Endothelial cell of umbilical vein (primary cell): ENCODE measurements around the gene CDX1. TPM values are rescaled to one million over a fixed set of nuclear protein-coding genes. Genes with fewer than 3 reads are reported as not detected.

Experiments used
- BruUV-seq: library from RNA; stranded (reverse); fragments of 400-500 nt; replicated peaks from 2 replicates; lab custom pipeline; 2021; lab: Mats Ljungman, UMichigan
- CTCF ChIA-PET: fragments of 300-600, 350-600 bp; sonication (Branson Sonifier 250); formaldehyde crosslinking; loops from one replicate; lab custom pipeline; 2021; ENCODE audit warnings: antibody characterized with exemption, inconsistent platforms; lab: Charles Lee
- POLR2A ChIA-PET: fragments of 300-600, 350-600 bp; sonication (Branson Sonifier 250); formaldehyde crosslinking; loops from one replicate; lab custom pipeline; 2021; ENCODE audit warnings: antibody characterized with exemption, inconsistent platforms; lab: Charles Lee
- DNase-seq: peaks from one replicate; pipeline ENCODE4 v3.0.0-alpha.2; 2011; ENCODE audit warnings: low read depth, low spot score
- FAIRE-seq: peaks from 2 replicates; lab custom pipeline; 2011; peaks lifted over from hg19 to GRCh38; lab: Jason Lieb, UNC
- H2AFZ ChIP-seq: 2 replicates; pipeline ENCODE4 v1.6.0; 2012; ENCODE audit warnings: low read depth, low read length, control low read depth, inconsistent platforms
- H3K27ac ChIP-seq: 2 replicates; pipeline ENCODE4 v1.5.1; 2011; ENCODE audit warnings: low read depth, mild to moderate bottlenecking, control low read depth, low read length, moderate library complexity; ENCODE audit not compliant: insufficient read depth
- H3K27me3 ChIP-seq, 2 experiments: 2 replicates each; pipeline versions ENCODE4 v1.6.0 to v1.6.1; 2011; ENCODE audit warnings: low read length in 2 of 2, mixed read lengths in 1 of 2; ENCODE audit not compliant: control insufficient read depth in 2 of 2, insufficient read depth in 2 of 2
- H3K36me3 ChIP-seq, 2 experiments: 2 replicates in 1 of 2; 3 replicates in 1 of 2; pipeline ENCODE4 v1.5.1; 2011; ENCODE audit warnings: low read length in 2 of 2, mild to moderate bottlenecking in 1 of 2, moderate library complexity in 1 of 2; ENCODE audit not compliant: control insufficient read depth in 2 of 2, insufficient read depth in 2 of 2; ENCODE audit errors: extremely low read depth in 1 of 2
- H3K4me1 ChIP-seq: 3 replicates; pipeline ENCODE4 v1.5.1; 2011; ENCODE audit warnings: mild to moderate bottlenecking, low read length; ENCODE audit not compliant: control insufficient read depth, insufficient read depth; ENCODE audit errors: extremely low read depth
- H3K4me2 ChIP-seq: 2 replicates; pipeline ENCODE4 v1.6.1; 2011; ENCODE audit warnings: low read length, control low read depth, mixed read lengths; ENCODE audit not compliant: insufficient read depth
- H3K4me3 ChIP-seq, 3 experiments: fragments of 200-600 bp in 1 of 3; sonication (generic), shearing (Covaris generic) in 1 of 3; replicated peaks in 1 of 3; 2 replicates each; pipeline ENCODE4 v1.5.1; 2011 to 2016; ENCODE audit warnings: control low read depth in 3 of 3, low read length in 3 of 3, mild to moderate bottlenecking in 2 of 3, inconsistent platforms in 1 of 3, low read depth in 1 of 3, moderate library complexity in 1 of 3; ENCODE audit not compliant: insufficient read depth in 1 of 3
- H3K79me2 ChIP-seq: 2 replicates; pipeline ENCODE4 v1.6.0; 2012; ENCODE audit warnings: low read length, inconsistent platforms; ENCODE audit not compliant: control insufficient read depth, insufficient read depth
- H3K9ac ChIP-seq: replicated peaks from 2 replicates; pipeline ENCODE3; 2011; ENCODE audit warnings: low read length, control low read depth; ENCODE audit not compliant: insufficient read depth; ENCODE audit errors: extremely low read depth
- H3K9me1 ChIP-seq: replicated peaks from 3 replicates; pipeline ENCODE4 v1.6.0; 2011; ENCODE audit warnings: mild to moderate bottlenecking, low read length; ENCODE audit not compliant: control insufficient read depth, insufficient read depth; ENCODE audit errors: extremely low read depth
- H3K9me3 ChIP-seq: replicated peaks from 2 replicates; pipeline ENCODE4 v1.5.1; 2012; ENCODE audit warnings: low read length, inconsistent platforms; ENCODE audit not compliant: control insufficient read depth, insufficient read depth
- H4K20me1 ChIP-seq: replicated peaks from 2 replicates; pipeline ENCODE3; 2011; ENCODE audit warnings: mild to moderate bottlenecking, low read length; ENCODE audit not compliant: control insufficient read depth, insufficient read depth; ENCODE audit errors: extremely low read depth
- EZH2 ChIP-seq: IDR thresholded peaks from 2 replicates; pipeline ENCODE4 v1.6.1; 2012; ENCODE audit warnings: borderline replicate concordance, low read depth, mild to moderate bottlenecking, moderate library complexity, low read length, inconsistent platforms; ENCODE audit not compliant: severe bottlenecking
- FOS ChIP-seq: IDR thresholded peaks from 2 replicates; pipeline ENCODE4 v1.6.1; 2011; ENCODE audit warnings: mild to moderate bottlenecking, low read length, moderate library complexity, borderline replicate concordance; ENCODE audit not compliant: insufficient read depth
- JUN ChIP-seq: IDR thresholded peaks from 2 replicates; pipeline ENCODE4 v1.6.1; 2011; ENCODE audit warnings: borderline replicate concordance, low read depth; ENCODE audit not compliant: insufficient read length, insufficient read depth
- MYC ChIP-seq: IDR thresholded peaks from one replicate; pipeline ENCODE4 v1.6.1; 2011; ENCODE audit warnings: mild to moderate bottlenecking, low read depth, low read length
- POLR2A ChIP-seq: IDR thresholded peaks from 2 replicates; pipeline ENCODE4 v1.6.1; 2012; ENCODE audit warnings: low read depth, mild to moderate bottlenecking, control low read depth, low read length
- POLR2AphosphoS5 ChIP-seq: IDR thresholded peaks from 2 replicates; pipeline ENCODE4 v1.6.1; 2012; ENCODE audit warnings: low read depth, mild to moderate bottlenecking, control low read depth, low read length, moderate library complexity; ENCODE audit not compliant: insufficient read depth
- dilution Hi-C: fragments of 300-500 bp; cut with MboI; formaldehyde crosslinking; loops from one replicate; pipeline ENCODE4 v1.15.0; 2019; ENCODE audit warnings: low sequenced_read_pairs; ENCODE audit not compliant: extremely low pct_ligation_motif_present
- intact Hi-C: fragments of 100-400 bp; cut with micrococcal nuclease; formaldehyde crosslinking; loops from one replicate; pipeline ENCODE4 v1.10.0; 2022
- polyA plus RNA-seq, 4 experiments: library from polyadenylated mRNA; depleted of rRNA in 3 of 4; stranded (reverse) in 3 of 4; unstranded in 1 of 4; fragments of >200 nt; gene quantifications; 2 replicates each; pipeline versions ENCODE4 v1.2.1 to v1.2.3, GENCODE V29; 2011 to 2012; ENCODE audit warnings: missing spikeins in 1 of 4
- total RNA-seq: library from RNA; stranded (reverse); gene quantifications from 2 replicates; pipeline ENCODE4 v1.2.3, GENCODE V29; 2021
- TF ChIP-seq, protein P1 (sequence below), 2 donors: IDR thresholded peaks; 1 replicate in 1 of 2; 2 replicates in 1 of 2; pipeline ENCODE4 v1.5.1; 2011; ENCODE audit warnings: low read length in 2 of 2, mild to moderate bottlenecking in 2 of 2, moderate library complexity in 2 of 2, control low read depth in 1 of 2, inconsistent platforms in 1 of 2, low read depth in 1 of 2; ENCODE audit not compliant: insufficient read depth in 1 of 2; ENCODE audit errors: extremely low read depth in 1 of 2
- TF ChIP-seq, protein P2 (sequence below): IDR thresholded peaks from 2 replicates; pipeline ENCODE4 v1.6.1; 2011; ENCODE audit not compliant: insufficient read depth, insufficient read length

The CDX1 gene
- total and polyA plus RNA-seq, 2 donors (not counting 3 experiments of a cell fraction or from before 2014, with no cell fraction given): not detected

DNA sequence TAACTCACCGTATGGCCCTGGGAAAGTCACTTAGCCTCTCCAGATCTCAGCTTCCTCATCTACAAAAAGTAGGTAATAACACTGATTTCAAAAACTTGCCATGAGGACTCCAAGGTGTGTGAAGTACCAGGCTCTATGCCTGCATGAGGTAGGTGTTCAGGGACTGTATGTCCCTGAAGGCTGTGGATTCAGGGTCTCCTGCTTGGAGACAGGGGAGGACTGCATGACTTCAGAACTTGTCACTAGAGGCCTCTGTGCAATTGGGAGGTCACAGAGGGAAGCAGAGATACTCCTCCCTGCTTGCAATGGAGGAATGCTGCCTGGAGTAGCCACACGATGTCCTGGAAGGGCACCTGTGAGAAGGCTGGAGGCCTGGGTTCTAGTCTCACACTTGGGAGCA lies 13.1 kb upstream of the CDX1 start:
- no peak overlapping the region for H2AFZ ChIP-seq
- H3K9ac ChIP-seq: no peak overlapping the region
- dilution Hi-C loops (no loop called here), intact Hi-C loops (no loop called here)
- POLR2A ChIA-PET: no interaction called here
- no TSS peak for BruUV-seq
- H3K9me1 ChIP-seq: no peaks in the 10 kb centered on the region
- no peaks in the 10 kb centered on the region for H4K20me1 ChIP-seq
- TF ChIP-seq POLR2AphosphoS5 (no peak), JUN (no peak), MYC (no peak), FOS (no peak), EZH2 (no peak), POLR2A (no peak)
- TF ChIP-seq, protein P1, sequence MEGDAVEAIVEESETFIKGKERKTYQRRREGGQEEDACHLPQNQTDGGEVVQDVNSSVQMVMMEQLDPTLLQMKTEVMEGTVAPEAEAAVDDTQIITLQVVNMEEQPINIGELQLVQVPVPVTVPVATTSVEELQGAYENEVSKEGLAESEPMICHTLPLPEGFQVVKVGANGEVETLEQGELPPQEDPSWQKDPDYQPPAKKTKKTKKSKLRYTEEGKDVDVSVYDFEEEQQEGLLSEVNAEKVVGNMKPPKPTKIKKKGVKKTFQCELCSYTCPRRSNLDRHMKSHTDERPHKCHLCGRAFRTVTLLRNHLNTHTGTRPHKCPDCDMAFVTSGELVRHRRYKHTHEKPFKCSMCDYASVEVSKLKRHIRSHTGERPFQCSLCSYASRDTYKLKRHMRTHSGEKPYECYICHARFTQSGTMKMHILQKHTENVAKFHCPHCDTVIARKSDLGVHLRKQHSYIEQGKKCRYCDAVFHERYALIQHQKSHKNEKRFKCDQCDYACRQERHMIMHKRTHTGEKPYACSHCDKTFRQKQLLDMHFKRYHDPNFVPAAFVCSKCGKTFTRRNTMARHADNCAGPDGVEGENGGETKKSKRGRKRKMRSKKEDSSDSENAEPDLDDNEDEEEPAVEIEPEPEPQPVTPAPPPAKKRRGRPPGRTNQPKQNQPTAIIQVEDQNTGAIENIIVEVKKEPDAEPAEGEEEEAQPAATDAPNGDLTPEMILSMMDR (IDR thresholded peaks at IDR 0.05; ENCODE audit: extremely low read depth in 1 of 2, insufficient read depth in 1 of 2, low read depth in 1 of 2, low read length in 2 of 2): no peak
- TF ChIP-seq, protein P2, sequence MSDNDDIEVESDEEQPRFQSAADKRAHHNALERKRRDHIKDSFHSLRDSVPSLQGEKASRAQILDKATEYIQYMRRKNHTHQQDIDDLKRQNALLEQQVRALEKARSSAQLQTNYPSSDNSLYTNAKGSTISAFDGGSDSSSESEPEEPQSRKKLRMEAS: no peak
- H3K4me3 ChIP-seq: no peak overlapping the region
- CTCF ChIA-PET: no interaction called here
- FAIRE-seq (no peak), DNase-seq (no peak)
- no peaks in the 10 kb centered on the region for H3K36me3 ChIP-seq
- H3K9me3 ChIP-seq: no peaks in the 10 kb centered on the region
- no peak overlapping the region for H3K4me2 ChIP-seq
- peaks cover 5% of the 10 kb centered on the region for H3K4me1 ChIP-seq
- peaks cover 0 to 7% of the 10 kb centered on the region in 2 experiments for H3K27me3 ChIP-seq
- H3K27ac ChIP-seq: no peak overlapping the region
- no peaks in the 10 kb centered on the region for H3K79me2 ChIP-seq
